Activated CD4-positive, alpha-beta T cell treated with anti-CD3 and anti-CD28 coated beads for 48 hours (primary cell): ENCODE measurements around the gene LHFPL2.
"Not testable (repeated sequence)": the region's sequence is repeated elsewhere in the genome, so short reads cannot be mapped to it uniquely, and the experiment has no call there.

Experiments used
- DNase-seq: peaks from one replicate; pipeline ENCODE4 v3.0.0-alpha.2; 2020

Gene LHFPL2

DNA sequence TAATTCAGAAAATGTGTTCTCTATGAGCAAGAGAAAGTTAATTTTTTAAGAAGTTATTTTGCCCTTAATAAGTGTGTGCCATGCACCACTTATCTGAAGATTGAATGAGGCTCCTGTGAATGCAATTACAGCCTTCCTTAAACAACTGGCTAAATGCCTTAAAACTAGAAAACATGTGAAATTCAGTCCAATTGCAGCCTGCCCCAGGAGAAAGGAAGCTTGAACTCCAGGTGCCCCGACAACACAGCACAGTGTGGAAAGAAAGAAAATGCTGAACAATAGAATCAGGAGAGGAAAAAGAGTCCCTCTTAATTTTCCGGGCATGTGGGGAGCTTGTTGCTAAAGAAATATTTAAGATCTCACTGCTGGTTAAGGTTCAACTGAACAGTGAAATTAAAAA, 8.8 kb downstream of the LHFPL2 start:
- DNase-seq, result no peak

DNA sequence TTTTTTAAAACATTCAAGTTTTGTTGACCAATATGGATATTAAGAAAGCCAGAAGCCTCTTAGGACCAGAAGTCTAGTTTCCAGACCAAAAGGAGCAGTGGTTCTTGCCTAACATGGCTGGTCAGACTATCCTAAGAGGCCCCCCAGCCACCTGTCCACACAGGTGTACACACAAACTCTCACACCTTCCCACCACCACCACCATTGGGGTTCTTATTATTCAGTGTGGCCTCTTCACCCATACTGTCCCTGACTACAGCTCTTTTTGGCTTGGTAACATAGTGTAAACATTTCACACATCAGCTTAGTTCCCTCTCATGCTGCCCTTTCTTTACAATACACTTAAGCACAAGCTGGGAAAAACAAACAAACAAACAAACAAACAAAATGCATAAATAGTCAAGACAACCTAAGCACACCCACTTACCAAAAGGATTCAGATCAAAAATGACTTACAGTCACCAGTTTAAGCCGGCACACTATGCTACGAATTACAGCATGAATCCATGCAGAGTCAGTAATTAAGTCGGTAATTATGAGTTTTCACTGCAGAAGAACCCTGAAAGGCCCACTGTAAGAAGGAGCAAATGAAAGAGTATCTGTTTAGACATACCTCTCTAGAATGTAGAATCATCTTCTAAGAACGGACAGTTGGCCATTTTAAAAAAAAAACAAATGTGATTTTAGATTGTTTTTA, 9.5 kb downstream of the LHFPL2 start:
- no peak for DNase-seq

DNA sequence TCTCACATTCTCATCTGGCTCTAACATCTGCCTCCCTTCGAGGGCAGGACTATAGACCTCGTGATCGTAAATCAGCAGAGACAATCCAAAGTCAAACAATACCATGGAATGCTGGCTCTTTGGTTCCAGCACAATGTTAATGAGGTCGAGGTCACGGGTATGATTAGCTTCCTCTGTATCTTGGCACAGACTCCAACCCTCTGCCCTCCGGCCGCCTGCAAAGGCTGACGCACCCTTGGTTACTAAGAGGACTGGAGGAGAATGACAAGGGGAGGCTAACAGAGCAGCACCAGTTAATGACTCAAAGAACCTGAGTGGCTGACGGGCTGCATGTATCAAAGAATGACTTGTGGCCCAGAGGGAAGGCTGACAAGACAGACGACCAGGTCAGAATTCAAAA, 10.1 kb downstream of the LHFPL2 start:
- no peak for DNase-seq

DNA sequence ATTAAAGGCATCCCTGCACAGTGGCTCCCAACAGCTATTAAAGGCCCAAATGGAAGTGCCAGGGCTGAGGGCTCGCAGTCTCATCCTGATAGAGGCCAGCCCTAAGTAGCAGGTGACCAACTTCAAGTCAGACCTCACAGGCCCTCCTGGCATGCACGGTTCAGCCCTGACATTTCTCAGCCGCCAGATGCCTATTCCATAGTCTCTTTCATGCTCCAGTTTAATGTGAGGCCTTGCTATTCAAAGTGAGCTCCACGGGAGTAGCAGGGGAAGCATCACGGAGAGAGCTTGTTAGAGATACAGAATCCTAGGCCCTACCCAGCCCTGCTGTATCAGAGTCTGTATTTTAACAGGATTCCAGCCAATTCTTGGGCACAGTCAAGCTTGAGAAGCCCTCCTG, 11.1 kb downstream of the LHFPL2 start:
- DNase-seq, result no peak

DNA sequence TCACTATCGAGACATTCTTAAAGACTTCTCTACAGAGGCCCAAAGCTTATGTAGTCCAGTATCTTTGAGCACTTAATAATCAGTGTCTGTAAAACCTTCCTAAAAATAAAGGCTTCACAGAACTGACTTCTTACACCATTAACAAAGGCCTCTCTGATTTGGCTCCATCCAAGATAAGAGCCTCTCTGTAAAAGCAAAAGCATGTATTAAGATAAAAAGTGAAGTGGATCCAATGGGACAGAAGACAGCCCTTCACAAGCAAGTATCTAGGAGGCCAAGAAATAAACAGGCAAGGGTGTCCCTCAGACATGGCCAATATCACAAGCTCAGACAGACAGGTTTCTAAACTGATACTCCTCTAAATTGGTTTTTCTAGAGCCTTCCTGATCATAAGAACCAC, 11.9 kb downstream of the LHFPL2 start:
- DNase-seq, result no peak

DNA sequence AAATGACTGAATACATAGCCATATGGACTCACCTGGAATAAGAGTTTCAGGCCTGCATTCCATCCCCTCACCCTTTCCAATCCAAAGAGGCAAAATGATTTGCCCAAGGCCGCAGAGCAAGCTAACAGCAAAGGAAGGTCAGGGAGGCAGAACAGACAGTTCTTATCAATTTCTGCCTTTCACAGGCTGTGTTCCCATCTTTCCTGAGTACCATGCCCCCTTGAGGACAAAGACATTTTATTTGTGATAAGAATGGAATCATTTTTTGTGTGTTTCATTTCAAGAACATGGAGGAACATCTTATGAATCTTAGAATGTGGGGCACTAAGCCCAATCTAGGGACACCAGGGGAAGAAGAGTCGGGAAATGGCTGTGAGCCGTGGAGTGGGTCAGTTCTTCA, 13.9 kb downstream of the LHFPL2 start:
- DNase-seq, result no peak

DNA sequence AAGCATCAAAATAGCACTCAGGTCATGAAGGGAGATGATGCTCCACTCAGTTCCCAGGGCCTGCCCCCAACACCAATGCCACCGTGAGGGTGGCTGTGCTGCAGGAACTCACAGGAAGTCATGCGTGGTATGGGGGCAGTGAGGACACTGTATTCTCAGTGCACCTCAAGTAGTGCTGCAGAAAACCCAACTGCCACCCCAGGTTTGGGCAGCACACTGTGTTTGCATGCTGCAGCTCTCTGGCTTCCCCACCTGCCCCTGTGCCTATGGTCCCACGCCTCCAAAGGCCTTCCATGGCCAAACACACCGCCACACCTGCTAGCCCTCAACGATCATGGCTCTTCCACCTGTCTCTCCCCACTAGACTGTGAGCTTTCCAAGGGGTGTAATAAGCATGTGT, 14.3 kb downstream of the LHFPL2 start:
- DNase-seq, result no peak

DNA sequence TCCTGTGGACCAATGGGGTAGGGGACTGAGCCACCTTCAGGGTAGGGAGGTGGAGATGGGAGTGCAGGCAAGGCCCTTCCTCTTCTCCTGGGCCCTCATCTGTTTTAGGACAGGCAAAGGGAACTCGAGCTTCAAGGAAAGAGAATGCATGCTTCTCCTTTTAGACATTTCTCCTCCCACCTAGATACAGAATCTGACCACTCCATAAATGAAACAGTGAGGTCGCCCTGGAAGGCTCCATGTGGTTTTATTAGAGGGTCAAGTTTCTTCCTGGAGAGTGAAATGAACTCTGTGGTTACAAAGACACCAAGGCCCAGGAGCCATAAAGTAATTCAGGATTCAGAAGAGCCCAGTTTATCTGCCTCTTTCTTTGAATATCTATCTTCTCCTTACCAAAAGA, 14.9 kb downstream of the LHFPL2 start:
- no peak for DNase-seq

DNA sequence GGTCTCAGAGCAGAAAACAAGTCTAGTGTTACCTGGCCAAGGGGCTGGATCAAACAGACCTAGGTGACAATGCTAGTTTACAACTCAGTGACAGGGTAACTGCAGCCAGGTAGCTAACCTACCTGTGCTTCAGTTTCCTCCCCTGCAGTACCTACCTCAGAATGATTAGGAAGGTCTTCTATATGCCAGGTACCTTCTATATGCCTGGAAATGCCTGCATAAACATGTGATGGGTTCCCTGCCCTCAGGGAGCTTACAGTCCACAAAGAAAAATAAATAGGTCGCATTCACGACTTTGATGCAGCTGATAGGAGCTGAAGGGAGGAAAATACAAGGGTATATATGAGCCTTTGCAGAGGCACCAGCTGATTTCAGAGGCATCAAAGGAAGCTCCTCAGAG, 16.1 kb downstream of the LHFPL2 start:
- DNase-seq, result no peak

DNA sequence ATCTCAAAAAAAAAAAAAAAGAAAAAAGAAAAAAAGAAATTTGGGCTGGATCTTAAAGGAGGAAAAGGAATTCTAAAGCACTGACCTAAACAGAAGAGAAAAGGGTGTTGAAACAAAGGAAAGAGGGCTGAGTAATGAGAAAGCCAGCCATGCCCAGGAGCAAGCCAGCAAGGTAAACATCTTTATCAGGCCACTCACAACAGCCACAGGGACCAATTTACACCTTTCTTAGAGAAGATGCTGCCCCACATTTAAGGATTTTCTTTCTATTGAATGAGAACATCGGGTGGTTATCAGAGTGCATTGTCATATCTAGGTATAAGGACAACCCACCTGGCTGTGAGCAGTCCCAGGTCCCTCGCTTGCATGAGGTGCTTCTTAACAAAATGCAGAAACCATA, 16.6 kb downstream of the LHFPL2 start:
- no peak for DNase-seq

DNA sequence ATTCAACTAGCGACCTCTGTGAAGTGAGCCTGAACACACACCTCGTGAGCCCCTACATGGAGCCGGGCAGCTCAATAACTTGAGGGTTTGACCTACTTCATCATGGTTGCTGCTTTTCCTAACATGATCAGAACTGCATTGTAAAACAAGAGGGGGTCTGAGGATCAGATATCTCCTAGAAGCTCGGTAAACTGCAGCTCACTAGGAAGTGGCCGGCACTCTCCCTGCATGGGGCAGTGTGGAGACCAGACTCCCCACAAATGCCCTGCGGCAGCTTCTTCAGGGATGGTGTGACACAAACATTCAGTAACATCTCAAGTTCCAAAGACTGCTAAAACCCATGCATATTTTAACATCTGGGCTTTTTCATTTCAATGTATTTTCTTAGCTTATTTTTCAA, 18.5 kb downstream of the LHFPL2 start:
- DNase-seq, result no peak

DNA sequence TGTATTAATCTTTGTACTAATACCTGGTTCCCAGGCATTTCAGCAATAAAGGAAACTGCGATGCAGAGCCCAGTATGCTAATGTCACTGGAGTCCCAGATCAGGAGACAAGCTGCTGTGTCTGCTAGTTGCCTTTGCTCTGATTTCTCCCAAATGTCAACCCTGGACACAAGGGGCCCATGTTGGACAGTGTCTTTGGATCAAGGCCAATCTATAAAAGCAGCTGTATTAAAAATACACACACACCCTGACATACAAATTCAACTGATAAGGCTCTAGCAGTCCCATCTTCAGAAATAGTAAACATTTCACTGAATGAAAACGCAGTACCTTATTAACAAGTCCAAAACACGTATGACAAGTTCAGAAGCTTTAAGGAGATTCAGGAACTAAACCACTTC, 18.9 kb downstream of the LHFPL2 start:
- no peak for DNase-seq

DNA sequence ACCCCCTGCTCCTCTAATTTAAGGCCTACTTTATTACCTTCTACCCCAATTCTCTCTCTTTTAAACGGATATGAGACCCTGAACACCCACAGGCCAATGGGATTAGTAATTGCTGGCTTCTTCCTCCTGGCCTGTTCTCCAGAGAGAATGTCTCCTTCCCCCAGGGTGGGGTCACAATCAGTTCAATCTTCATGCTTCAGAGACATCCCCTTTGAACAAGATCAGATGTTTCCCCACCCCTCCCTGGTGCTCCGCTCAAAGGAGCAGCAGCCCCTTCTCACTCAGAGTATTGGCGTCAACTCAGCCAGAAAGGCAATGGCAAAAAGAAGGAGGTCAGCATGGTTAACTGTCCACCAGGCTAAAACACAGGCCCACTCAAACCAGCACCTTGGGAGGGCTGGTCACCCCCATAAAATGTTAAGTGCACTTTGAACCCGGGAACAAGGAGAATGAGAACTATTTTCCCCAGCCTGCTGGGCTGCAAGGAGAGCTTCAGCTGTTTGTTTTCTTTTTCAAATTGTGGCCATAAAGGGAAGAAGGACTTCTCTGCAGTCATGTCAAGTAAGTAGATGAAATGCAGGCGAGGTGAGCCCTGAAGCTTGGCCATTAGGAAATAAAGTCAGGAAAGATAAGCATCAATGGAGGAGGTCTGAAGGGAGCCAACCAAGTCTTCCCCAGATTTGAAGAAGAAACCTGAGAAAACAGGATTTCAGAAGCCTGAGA, 20.1 kb downstream of the LHFPL2 start:
- DNase-seq, result no peak

DNA sequence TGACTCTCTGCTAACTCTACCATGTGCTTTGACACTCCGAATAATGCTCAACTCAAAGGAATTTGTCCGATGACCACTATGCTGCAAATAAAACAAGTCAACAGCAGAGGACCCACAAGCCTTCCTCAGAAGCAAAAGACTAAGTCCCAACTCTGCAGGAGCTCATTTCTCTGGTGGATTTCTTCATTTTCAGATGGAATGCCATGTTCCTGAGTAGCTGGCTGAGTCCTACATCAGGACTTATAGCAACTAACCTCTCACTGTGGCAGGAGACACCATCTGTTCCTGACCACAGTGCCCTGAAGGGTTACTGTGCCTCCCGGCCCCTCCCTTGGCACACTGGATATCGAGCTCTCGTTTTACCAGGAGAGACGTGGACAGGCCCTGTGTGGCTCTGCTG, 20.8 kb downstream of the LHFPL2 start:
- DNase-seq, result no peak

DNA sequence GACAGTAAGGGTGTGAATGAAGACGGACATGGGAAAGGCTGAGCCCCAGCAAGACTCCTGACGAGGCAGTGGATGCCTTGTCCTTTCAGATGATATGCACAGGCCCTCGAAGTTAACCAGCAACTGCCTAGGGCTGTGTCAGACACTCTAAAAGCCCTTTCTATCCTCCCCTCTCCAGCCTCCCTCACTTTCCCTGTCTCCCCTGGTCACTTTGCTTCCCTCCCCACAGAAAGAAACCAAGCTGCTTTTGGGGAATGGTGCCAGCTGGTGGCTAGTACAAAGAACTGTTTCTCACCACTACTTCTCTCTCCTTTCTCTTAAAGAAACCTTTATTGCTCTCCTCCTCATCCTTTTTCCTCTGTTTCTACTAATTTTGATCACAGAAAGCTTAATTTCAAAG, 21.4 kb downstream of the LHFPL2 start:
- no peak for DNase-seq

DNA sequence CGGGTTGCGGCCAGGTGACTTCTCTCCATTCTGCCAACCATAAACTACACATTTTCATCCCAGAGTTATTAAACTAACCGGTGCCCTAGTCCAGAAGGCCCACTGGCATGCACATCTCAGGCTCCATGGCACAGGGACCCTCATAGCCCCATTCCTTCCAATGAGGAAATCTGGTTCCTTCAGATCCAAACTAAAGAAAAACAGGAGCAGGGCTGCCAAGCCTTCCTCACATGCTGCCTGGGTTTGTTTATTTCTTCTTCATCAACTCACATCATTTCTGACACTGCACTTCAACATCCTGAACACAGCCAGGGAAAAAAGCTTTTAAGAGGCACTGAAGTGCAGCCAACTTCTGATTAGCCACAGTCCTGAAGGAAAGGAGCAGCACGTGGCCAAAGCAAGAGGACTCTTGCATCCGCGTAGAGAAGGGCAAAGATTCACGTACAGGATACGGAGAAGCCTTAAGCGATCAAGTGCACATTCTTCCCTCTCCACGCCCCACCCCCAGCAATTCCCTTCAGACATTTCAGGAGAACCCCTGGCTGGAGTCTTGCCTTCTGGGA, 22.5 kb downstream of the LHFPL2 start:
- no peak for DNase-seq

DNA sequence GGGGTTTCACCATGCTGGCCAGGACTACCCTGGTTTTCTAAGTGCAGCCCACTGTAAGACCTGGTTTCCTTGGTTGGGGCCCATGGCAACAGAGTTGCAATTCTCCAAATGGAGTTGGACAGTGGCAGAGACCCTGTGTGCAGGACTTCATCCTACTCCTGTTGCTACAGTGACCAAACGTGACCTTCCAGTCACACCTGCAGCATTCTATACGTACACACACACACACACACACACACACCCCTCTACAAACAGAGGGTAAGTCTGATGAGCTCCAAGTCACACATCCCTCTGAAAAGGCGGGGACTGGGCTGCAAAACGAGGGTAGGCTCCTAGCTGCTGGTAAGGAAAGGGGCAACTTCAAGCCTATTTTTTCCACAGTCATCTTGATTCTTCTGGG, 23.6 kb downstream of the LHFPL2 start:
- DNase-seq, result no peak

DNA sequence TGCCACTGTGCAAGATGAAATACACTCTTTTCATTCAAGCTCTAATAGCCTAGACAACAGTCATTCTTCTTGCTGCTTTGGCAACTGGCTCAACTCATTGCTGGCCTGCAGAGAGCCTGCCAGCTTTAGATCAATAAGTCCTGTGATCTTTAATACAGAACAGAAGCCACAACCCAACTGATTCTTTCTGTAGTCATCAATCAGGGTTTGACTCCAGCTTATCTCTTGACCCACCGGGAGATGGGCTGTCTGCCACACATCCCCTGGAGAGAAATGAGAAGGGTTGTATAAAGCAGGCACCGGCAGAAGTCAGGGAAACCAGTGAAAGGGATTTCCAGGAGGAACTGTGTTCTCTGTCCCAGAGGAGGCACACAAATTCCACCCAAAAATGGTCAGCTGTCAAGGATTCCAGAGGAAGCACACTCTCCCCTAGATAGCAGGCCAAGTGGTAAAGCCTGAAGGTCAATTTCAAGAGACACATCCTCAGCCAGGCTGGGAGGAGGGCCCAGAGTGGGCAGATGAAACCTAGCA, 24.5 kb downstream of the LHFPL2 start:
- DNase-seq, result no peak

DNA sequence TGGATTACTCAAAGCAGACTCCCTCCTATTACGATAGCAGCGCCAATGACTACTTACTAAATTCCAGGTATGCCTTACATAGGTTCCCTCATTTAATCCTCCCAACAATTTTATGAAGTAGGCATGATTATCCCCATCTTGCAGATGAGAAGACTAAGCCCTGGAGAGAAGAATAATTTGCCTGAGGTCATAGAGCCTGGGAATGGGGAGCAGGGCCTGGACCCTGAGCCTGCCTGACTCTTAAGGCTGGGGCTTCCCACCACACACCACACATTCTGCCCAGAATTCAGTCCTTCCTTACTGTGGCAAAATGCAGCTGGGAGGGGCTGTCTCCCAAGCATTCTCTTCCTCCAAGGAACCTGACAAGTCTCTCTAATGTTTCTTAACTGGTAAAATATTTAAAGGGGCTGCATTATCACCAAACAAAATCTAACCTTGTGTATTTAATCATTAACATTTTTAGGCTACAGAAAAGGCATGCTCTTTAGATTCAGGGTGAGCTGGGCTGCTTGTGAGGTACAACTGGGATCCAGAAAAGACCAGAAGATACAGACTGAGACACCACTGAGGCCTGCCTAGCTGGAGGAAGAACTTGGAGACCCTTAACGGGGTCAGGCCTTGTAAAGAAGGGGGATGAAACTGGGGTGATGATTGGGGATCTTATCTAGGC, 26.1 kb downstream of the LHFPL2 start:
- no peak for DNase-seq

DNA sequence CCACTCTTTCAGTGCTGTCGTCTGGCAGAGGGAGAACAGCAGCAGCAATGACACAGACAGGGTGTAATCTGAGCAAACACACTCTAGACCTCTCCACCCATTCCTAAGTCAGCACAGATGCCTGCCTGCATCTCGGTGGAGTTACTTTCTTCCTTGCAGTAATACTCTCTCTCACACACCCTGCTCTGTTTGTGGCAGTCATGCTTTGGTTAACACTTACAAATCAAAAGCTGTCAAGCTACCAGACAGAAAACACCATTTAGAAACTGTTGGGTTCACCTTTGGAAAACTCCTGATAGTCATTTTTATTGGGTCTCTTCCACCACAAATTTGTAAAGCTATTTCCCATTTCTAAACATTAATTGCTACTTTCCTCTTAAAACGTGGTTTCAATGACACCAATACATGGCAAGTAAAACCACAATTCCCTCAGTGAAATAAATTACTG, 27.3 kb downstream of the LHFPL2 start:
- DNase-seq, result no peak

DNA sequence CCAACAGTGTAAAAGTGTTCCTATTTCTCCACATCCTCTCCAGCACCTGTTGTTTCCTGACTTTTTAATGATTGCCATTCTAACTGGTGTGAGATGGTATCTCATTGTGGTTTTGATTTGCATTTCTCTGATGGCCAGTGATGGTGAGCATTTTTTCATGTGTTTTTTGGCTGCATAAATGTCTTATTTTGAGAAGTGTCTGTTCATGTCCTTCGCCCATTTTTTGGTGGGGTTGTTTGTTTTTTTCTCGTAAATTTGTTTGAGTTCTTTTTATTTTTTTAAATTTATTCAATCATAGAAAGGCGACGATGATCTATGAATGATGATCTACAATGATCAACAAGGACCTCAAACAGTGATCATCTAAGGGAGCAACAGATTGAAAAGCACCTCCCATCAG, 28.5 kb downstream of the LHFPL2 start:
- DNase-seq, result not testable (repeated sequence)

DNA sequence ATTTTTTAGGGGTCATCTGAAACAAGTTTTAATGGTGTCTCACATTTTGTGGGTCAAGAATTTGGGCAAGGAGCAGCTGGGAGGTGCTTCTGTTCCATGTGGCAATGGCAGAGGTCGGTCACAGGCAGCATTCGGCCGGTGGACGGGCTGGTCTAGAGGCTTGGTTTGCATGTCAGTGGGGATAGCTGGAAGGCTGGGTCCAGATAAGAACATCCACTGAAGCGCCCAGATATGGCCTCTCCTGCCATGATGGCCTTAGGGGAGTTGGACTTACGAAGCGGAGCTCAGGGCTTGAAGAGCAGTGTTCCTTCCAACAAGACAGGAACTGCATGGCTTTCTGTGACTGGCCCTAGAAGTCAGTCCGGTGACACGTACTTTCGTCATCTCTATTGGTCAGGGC, 30.3 kb downstream of the LHFPL2 start:
- DNase-seq, result no peak

DNA sequence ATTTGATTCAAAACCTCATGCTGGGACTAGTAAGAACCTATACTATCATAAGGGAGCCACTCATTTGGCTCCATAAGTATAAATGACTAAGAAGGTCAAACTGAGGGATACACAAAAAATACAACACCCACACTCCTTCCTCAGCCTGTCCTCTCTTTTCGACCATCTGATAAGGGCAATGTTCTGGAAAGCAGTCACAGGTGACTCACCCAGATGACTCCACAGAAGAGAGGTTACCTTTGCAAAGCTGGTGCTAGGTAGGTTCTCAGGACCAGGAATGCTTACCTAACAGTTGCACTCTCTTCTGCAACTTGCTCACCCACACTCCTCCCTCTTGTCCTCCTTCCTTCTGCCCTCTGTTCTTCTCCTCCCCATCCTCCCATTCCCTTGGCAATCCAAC, 32.9 kb downstream of the LHFPL2 start:
- DNase-seq, result no peak

DNA sequence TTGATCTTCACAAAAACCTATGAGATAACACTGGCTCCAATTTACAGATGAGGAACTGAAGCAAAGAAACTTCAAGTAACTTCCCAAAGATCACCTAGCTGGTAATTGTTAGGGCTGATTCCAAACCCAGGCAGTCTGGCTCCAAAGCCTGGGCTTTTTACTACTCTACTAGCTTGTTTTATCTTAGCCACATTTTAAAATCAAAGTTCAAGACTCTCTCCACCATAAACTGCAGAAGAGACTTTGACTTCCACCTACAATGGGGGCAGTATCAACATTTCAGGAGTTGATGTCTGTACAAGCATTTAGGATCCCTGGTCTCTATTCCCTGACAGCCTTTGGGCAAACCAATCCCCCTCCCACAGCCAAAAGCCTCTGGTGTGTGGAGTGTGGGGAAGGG, 33.8 kb downstream of the LHFPL2 start:
- no peak for DNase-seq
